HG02981 (cell line): ENCODE data around the gene RAB24.
"Not testable (repeated sequence)": the region's sequence is repeated elsewhere in the genome, so short reads cannot be mapped to it uniquely, and the experiment has no call there.

Source experiments
- ATAC-seq: cut with Tn5 transposase; IDR thresholded peaks from one replicate; pipeline ENCODE4 v1.9.1; 2021; ENCODE audit warnings: mild to moderate bottlenecking, moderate library complexity; ENCODE audit not compliant: unreplicated experiment

Gene RAB24

GRCh38 chr5:177296581-177296980, 6.9 kb downstream of the RAB24 start:
- ATAC-seq: no peak

GRCh38 chr5:177295924-177296323, 7.6 kb downstream of the RAB24 start:
- ATAC-seq: no peak

GRCh38 chr5:177294632-177295031, 8.9 kb downstream of the RAB24 start:
- ATAC-seq: no peak

- no peak for ATAC-seq
These were observed 9.5 kb downstream of the RAB24 start for GRCh38 chr5:177293819-177294581.

GRCh38 chr5:177291735-177292134, 11.8 kb downstream of the RAB24 start:
- ATAC-seq: no peak

- no peak for ATAC-seq
These were observed 12.5 kb downstream of the RAB24 start for GRCh38 chr5:177290816-177291596.

GRCh38 chr5:177288191-177288590, 15.3 kb downstream of the RAB24 start:
- ATAC-seq: no peak

GRCh38 chr5:177276886-177277285, 26.6 kb downstream of the RAB24 start:
- ATAC-seq: no peak

- no peak for ATAC-seq
These were observed 27.6 kb downstream of the RAB24 start for GRCh38 chr5:177275883-177276282.

- ATAC-seq: no peak
These were observed 32.4 kb downstream of the RAB24 start for GRCh38 chr5:177271113-177271512.

- no peak for ATAC-seq
These were observed 32.9 kb downstream of the RAB24 start for GRCh38 chr5:177270653-177271052.

- no peak for ATAC-seq
These were observed 33.5 kb downstream of the RAB24 start for GRCh38 chr5:177269976-177270375.

GRCh38 chr5:177269232-177269895, 34.2 kb downstream of the RAB24 start:
- ATAC-seq: no peak

- no peak for ATAC-seq
These were observed 38.1 kb downstream of the RAB24 start for GRCh38 chr5:177265395-177265794.

- ATAC-seq: no peak
These were observed 39.3 kb downstream of the RAB24 start for GRCh38 chr5:177264178-177264577.

GRCh38 chr5:177261510-177261909, 42.0 kb downstream of the RAB24 start:
- no peak for ATAC-seq

GRCh38 chr5:177260961-177261360, 42.6 kb downstream of the RAB24 start:
- no peak for ATAC-seq

- not testable (repeated sequence) for ATAC-seq
These were observed 44.8 kb downstream of the RAB24 start for GRCh38 chr5:177258711-177259110.

- no peak for ATAC-seq
These were observed 47.2 kb downstream of the RAB24 start for GRCh38 chr5:177256296-177256695.

GRCh38 chr5:177253252-177253651, 50.3 kb downstream of the RAB24 start:
- ATAC-seq: no peak
